Lung (tissue), 12 donors: ENCODE measurements around the gene AJM1. TPM values are rescaled to one million over a fixed set of nuclear protein-coding genes. Genes with fewer than 3 reads are reported as not detected.

Source experiments
- ATAC-seq: fragments of 200-7000 bp; cut with Tn5 transposase; one replicate; pipeline ENCODE4 v1.9.1; 2020; ENCODE audit warnings: moderate number of reproducible peaks; ENCODE audit not compliant: insufficient read depth, low FRiP score
- DNase-seq, 3 donors: peaks; one replicate each; pipeline ENCODE4 v3.0.0-alpha.2; 2013 to 2017
- H3K27ac ChIP-seq, 2 donors: one replicate each; pipeline ENCODE4 v1.5.1; 2013; ENCODE audit warnings: mild to moderate bottlenecking in 2 of 2, moderate library complexity in 2 of 2, control low read depth in 1 of 2, inconsistent platforms in 1 of 2, low read depth in 1 of 2, low read length in 1 of 2
- H3K27me3 ChIP-seq, 3 donors: one replicate each; pipeline ENCODE4 v1.5.1; 2013; ENCODE audit warnings: low read length in 2 of 3; ENCODE audit not compliant: control insufficient read depth in 3 of 3, insufficient read depth in 3 of 3
- H3K36me3 ChIP-seq, 4 donors: one replicate each; pipeline ENCODE4 v1.5.1; 2013; ENCODE audit warnings: low read length in 4 of 4, mild to moderate bottlenecking in 1 of 4, moderate library complexity in 1 of 4; ENCODE audit not compliant: control insufficient read depth in 4 of 4, insufficient read depth in 4 of 4
- H3K4me1 ChIP-seq, 5 donors: one replicate each; pipeline ENCODE4 v1.5.1; 2013; ENCODE audit warnings: low read length in 5 of 5, mild to moderate bottlenecking in 2 of 5, moderate library complexity in 1 of 5; ENCODE audit not compliant: control insufficient read depth in 5 of 5, insufficient read depth in 5 of 5
- H3K4me3 ChIP-seq: one replicate; pipeline ENCODE4 v1.5.1; 2013; ENCODE audit warnings: mild to moderate bottlenecking, control low read depth, moderate library complexity
- H3K9ac ChIP-seq, 2 donors: one replicate each; pipeline ENCODE4 v1.5.1; 2013; ENCODE audit warnings: low read length in 2 of 2, control low read depth in 1 of 2; ENCODE audit not compliant: insufficient read depth in 1 of 2
- H3K9me3 ChIP-seq, 4 donors: one replicate each; pipeline ENCODE4 v1.5.1; 2013; ENCODE audit warnings: low read length in 3 of 4, mild to moderate bottlenecking in 1 of 4, moderate library complexity in 1 of 4; ENCODE audit not compliant: control insufficient read depth in 4 of 4, insufficient read depth in 3 of 4
- WGBS, 2 donors: extraction: QIAGEN DNeasy Blood & Tissue Kit; methylation state at CpG; one replicate each; pipeline ENCODE4 v1.1.7; 2013; 5-methylcytosine and 5-hydroxymethylcytosine counted together
- polyA plus RNA-seq, 2 donors: library from polyadenylated mRNA; stranded (reverse); fragments of 200-250 nt; gene quantifications; one replicate each; pipeline ENCODE4 v1.2.1, GENCODE V29; 2013
- total RNA-seq, 2 donors: library from RNA; depleted of rRNA in 1 of 2; stranded (reverse); fragments of >200 nt in 1 of 2; gene quantifications; one replicate each; pipeline ENCODE4 v1.2.1, GENCODE V29; 2014 to 2021
- TF ChIP-seq, protein P1 (sequence below): IDR thresholded peaks from 2 replicates; pipeline ENCODE4 v1.5.1; 2012; ENCODE audit warnings: mild to moderate bottlenecking; ENCODE audit errors: control extremely low read depth, extremely low read depth
- donor health status: control.
- donor health status: control.
- donor health status: Bipolar disorder and iron deficiency.
- donor health status: healthy.
- donor health status: DM: yes; HTN: yes; CAD: no.

The AJM1 gene
- total and polyA plus RNA-seq, 4 donors: 1.1 to 4.3 (median 1.5) TPM

DNA sequence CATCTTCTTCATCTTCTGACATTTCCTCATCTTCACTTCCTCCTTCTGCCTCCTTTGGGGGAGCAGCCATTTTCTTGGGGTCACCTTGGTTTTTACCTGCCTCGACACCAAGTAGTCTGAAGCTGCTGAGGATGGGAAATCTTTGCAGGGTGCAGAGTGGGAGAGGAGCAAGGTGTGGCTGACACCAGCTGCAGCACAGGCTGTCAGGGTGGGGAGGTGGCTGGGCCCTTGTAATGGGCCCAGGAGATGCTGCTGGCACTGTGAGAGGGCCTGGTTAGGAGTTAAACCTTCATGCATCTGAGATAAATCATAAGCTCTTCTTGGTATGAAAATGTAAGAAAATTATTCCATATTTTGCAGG is 26.9 kb upstream of the AJM1 start:
- Histone ChIP-seq H3K9me3 (no peaks in the 10 kb centered on the region), H3K27ac (no peak overlapping the region), H3K4me3 (no peak overlapping the region), H3K4me1 (no peaks in the 10 kb centered on the region), H3K9ac (no peak overlapping the region), H3K36me3 (peaks cover 0 to 11% (median 2%) of the 10 kb centered on the region in 4 donors), H3K27me3 (no peaks in the 10 kb centered on the region)
- DNase-seq (no peak), ATAC-seq (no peak)
- WGBS, 2 donors: 0 to 65% methylated on average over 1 of the region's 1 CpG
- TF ChIP-seq, protein P1, sequence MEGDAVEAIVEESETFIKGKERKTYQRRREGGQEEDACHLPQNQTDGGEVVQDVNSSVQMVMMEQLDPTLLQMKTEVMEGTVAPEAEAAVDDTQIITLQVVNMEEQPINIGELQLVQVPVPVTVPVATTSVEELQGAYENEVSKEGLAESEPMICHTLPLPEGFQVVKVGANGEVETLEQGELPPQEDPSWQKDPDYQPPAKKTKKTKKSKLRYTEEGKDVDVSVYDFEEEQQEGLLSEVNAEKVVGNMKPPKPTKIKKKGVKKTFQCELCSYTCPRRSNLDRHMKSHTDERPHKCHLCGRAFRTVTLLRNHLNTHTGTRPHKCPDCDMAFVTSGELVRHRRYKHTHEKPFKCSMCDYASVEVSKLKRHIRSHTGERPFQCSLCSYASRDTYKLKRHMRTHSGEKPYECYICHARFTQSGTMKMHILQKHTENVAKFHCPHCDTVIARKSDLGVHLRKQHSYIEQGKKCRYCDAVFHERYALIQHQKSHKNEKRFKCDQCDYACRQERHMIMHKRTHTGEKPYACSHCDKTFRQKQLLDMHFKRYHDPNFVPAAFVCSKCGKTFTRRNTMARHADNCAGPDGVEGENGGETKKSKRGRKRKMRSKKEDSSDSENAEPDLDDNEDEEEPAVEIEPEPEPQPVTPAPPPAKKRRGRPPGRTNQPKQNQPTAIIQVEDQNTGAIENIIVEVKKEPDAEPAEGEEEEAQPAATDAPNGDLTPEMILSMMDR: no peak

DNA sequence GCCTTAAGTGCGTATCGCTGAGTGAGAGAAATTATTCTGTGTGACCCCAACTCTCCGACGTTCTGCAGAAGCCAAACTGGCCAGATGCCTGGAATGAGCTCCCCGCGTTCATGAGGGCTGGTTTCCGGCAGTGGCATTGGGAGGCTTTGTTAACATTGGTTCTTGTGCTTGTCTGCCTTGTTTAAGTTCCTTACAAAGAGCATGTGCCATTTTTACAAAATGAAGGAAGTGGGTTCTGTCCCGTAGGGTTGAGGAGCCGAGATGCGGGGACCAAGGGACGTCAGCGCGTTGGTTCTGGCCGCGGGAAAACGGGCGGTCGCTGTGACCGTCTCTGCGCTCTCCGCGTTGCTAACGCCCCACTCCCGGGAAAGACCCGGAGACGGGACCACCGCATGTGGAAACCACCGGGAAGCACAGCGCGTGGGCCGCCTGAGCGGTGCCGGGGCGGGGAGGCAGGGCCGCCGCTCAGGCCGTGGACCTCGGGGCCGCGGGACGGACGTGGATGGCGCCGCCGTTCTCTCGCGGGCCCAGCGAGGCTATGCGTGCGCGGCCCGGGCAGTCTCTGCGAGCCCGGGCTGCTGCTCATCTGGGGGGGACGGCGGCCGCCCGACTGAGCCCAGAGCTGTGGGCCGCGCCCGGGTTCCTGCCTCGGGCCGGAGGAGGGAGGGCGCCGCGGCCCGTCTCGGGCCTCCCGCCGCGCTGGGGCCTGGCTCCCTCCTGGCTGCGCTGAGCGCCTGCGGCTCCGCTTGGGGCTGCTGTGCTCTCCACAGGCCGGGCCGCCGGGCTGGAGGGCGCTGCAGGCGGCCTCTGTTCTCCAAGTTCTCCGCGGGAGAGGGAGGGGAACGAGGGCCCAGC is 21.1 kb upstream of the AJM1 start:
- Histone ChIP-seq H3K9ac (no peak overlapping the region), H3K36me3 (peaks cover 0 to 23% (median 10%) of the 10 kb centered on the region in 4 donors), H3K4me3 (no peak overlapping the region), H3K9me3 (no peaks in the 10 kb centered on the region), H3K4me1 (peaks cover 0 to 11% (median 4%) of the 10 kb centered on the region in 5 donors), H3K27ac (no peak overlapping the region), H3K27me3 (no peaks in the 10 kb centered on the region)
- TF ChIP-seq, protein P1: no peak
- 22 to 40% methylated on average over 64 to 83 of the region's 83 CpGs for WGBS, 2 donors
- peak; percentile 79 to 91 (median 83) for DNase-seq
- peak; percentile 45 for ATAC-seq

DNA sequence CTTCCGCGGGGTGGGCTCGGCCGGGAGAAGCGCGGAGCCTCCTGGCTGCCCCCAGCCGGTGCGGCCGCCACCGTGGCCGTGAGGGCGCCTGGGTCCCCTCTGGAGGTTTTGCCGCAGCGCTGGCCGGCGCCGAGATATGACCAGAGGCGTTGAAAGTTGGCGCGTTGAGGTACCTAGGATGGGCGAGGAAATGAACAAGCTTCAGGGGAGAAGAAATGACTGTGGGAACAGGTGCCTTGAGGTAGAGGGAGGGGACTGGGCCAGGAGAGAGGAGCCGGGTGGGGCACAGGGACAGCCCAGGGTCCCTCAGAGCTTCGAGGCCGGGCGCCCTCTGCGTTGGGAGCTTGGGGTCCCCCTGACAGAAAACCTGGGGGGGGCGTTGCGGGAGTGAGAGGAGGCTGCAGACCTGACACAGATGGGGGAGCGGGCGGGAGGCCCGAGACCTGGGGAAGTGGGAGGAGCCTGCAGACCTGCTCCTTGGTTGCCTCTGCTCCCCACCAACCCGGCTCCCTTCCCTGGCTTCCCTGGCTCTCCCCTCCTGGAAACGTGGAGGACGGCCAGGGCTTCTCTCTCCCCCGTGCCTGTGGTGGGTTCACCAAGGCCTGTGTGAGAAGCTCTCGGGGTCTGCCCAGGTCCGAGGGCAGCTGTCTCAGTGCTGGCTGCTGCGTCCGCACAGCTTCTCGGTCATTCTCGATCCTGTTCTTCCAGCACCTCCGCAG is 20.3 kb upstream of the AJM1 start:
- TF ChIP-seq, protein P1: no peak
- H3K4me3 ChIP-seq: no peak overlapping the region
- DNase-seq: no peak
- peaks cover 0 to 11% (median 4%) of the 10 kb centered on the region in 5 donors for H3K4me1 ChIP-seq
- H3K27ac ChIP-seq: no peak overlapping the region
- ATAC-seq: no peak
- WGBS, 2 donors: 79 to 82% methylated on average over 39 to 42 of the region's 42 CpGs
- H3K36me3 ChIP-seq: peaks cover 0 to 31% (median 9%) of the 10 kb centered on the region in 4 donors
- no peaks in the 10 kb centered on the region for H3K9me3 ChIP-seq
- H3K9ac ChIP-seq: no peak overlapping the region
- H3K27me3 ChIP-seq: no peaks in the 10 kb centered on the region
